CD4-positive, alpha-beta T cell treated with Interleukin-17A for 4 hours (primary cell): ENCODE measurements around the gene SUN1.
"Not testable (repeated sequence)": the region's sequence is repeated elsewhere in the genome, so short reads cannot be mapped to it uniquely, and the experiment has no call there.

ENCODE experiments used
- DNase-seq: peaks from one replicate; pipeline ENCODE4 v3.0.0-alpha.2; 2020; ENCODE audit warnings: mixed read lengths

The SUN1 gene

DNA sequence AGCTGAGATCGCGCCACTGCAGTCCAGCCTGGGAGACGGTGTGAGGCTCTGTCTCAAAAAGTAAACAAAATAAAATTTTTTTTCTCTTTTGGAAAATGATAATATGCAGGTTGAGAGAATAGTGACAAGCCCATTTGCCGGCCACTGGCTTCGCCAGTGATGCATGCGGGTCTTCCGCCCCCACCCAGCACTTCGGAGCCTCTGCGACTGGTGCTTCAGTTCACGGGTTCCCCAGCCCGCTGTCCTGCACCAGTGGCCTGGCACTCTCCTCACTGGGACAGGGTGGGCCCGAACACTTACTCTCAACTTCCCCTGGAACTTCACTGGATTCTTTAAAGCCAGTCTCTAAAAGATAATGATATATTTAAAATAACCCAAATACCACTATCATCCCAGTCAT is 2.7 kb downstream of the SUN1 start:
- DNase-seq, result no peak

DNA sequence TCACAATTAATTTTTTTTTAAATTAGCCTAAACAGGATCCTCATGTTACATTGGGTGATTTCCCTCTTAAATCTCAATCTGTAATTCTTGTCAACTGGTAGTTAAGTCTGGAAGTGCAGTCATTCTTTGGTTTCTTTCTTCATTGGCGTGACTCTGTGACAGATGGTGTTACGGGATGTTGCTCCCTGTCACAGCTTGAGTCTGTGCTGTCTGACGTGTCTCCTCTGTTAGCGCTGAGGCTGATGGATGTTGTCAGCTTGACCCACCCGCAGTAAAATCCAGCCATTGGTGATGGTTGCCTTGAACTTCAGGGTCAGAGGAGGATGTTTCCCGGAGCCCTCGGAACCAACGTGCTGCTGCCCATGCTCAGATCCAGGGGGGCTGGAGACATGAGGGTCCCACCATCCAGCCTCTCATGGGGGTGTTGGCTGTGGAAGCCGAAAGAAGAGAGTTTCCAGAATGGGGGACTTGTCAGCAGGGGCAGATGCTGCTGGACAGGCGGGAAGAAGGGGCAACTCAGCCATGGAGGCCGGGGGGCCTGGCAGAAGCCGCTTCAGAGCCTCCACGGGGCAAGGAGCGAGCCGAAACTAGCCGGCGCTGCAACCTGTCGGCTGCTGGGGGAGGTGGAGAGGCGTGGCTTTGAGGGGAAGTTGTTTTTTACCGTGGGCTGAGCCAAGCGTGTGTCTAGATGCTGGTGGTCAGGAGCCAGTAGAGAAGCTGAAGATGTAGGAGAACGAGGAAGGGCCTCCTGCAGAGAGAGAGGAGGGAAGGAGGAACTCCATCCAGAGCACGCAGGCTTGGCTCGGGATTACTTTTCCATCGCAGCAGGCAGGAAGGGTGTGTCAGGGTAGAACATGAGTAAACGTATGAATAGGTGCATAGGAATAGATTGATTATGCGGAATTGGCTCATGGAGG is 3.5 kb downstream of the SUN1 start:
- DNase-seq, result no peak

DNA sequence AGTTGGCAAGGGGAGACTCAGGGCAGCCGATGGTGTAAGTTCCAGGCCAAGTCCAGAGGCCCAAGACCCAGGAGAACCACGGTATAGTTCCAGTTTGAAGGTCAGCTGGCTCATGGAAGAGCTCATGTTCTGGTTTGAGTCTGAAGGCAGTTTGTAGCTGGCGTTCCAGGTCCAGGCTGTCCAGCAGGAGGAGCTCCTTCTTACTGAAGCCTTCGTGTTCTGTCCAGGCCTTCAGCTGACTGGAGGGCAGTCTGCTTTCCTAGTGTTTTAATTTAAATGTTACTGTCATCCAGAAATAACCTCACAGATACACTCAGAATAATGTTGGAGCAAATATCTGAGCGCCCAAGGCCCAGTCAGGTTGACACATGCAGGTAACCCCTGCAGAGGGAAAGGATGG is 4.2 kb downstream of the SUN1 start:
- DNase-seq, result peak; percentile 13

DNA sequence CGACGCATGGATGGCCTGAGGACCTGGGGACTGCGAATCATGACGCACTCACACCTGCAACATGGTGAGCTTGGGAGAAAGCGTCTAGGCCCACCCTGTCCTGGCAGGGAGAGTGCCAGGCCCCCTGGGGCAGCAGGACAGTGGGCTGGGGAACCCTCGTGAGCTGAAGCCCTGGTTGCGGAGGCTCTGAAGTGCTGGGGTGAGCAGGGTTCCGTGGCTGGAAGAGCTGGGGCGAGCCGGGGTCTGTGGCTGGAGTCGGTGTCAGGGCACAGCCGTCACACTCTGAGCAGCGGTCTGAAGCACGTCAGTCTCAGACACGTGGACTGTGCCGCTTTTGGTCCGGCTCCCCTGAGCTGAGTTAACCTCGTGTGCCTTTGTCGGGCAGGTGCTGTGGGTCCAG is 4.7 kb downstream of the SUN1 start:
- no peak for DNase-seq

DNA sequence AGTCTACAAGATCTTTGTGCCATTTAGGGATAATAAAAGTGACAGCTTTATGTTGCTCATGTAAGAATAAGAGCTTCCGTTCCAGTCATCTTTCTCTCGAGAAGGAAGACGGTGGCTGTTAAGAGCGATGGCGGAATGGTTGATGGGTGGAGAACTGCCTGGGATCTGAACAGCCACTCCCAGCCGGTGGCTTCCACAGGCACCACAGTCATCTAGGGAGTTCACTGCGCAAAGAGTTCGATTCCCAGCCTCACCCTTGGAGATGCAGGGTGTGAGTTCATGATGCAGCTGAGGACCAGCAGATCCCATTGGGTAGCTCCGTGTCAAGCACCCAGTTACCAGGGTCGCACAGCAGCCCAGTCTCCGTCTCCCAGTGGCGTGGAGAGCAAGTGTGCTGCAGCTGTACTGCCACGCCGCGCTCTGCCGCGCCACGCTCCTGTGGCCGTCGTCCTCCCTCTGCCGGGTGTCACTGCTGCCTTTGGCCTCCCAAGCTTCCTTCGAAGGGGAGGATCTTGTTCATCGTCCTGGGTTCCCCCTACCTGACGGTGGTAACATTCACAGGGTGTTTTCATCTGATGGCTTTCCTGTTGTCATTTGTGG is 7.8 kb downstream of the SUN1 start:
- DNase-seq, result no peak

DNA sequence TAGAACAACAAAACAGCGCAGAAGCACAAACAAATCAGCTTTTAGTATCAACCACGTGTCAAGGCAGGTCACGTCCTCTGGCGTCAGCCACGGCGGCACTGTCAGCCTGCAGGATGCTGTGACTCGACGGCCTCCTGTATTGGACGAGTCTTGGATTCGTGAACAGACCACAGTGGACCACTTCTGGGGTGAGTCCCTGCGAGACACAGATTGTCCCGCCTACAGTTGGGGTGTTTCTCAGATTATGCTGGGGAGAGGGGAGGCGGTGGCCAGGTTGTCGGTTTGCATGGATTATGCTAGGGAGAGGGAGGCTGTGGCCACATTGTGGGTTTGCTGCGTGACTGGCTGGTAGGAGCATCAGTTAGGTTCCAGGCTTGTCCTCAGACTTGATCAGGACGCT is 9.7 kb downstream of the SUN1 start:
- no peak for DNase-seq

DNA sequence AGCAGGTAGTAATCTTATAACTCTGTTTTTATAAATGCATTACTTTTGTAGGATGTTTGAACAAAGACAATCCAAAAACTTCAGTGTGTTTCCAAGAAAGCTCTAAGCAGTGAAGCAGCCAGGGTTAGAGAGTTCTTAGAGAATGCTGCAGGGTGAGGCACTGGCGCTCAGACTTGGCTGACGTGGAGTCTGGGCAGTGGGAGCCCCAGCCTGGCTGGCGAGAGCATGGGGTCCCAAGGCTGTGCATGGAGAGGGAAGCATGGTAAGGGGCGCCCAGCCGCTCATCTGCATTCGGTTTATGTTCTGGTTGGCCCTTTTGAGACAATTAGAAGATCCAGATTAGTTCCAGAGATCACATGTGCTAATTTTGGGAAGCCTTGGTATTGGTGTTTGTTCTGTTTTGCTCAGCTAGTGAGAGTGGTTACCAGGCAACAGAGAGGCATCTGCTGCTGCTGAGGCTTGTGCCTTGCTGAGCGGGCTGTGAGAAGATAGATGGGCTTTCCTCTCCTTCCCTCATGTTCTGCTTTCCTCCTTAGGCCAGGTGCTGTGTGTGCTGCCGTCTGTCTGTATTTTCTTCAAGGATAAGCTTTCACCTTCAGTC is 10.3 kb downstream of the SUN1 start:
- DNase-seq, result no peak

DNA sequence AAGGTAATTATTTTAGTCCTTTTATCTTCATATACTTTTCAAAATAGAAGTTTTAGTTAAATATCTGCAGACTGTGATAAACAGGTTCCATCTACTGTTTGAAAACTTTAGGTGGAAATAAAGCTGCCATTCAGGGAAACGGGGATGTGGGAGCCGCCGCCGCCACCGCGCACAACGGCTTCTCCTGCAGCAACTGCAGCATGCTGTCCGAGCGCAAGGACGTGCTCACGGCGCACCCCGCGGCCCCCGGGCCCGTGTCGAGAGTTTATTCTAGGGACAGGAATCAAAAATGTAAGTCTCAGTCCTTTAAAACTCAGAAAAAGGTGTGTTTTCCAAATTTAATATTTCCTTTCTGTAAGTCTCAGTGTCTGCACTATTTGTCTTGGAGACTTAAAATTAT is 11.0 kb downstream of the SUN1 start:
- DNase-seq, result no peak

DNA sequence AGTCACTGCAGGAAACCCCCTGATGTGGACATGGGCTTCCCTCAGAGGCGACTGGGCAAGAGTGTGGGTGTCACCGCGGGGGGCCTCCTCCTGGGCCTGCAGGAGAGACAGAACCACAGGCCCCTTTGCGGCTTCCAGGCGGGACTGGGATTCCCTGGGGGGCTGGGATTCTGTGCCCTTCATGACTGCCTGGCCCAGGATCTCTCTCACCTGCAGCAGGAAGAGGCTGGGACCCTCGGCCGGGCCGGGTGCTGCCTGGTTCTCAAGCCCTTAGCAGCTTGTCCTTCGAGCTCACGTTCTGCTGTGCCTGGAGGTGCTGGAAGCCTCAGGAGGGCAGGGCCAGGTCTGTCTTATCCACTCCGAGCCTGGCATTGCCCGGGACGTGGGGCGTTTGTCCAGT is 11.8 kb downstream of the SUN1 start:
- DNase-seq, result no peak

DNA sequence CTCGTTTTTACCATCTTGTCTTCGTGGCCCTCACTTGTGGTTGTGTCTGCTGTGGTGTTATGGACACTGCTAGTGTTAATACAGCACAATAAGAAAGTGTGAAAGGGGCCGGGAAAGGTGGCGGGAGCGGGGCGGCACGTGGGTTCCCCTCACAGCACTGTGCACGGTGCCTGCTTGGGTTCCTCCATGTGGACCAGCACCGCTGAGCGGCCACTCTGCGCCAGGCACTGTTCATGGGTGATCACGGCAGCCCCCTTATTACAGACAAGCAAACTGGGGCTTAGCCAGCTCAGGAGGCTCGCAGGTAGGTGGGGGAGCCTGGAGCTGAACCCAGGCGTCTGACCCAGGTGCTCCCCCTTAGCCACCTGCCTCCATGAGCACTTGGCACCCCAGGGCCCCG is 12.2 kb downstream of the SUN1 start:
- DNase-seq, result no peak

DNA sequence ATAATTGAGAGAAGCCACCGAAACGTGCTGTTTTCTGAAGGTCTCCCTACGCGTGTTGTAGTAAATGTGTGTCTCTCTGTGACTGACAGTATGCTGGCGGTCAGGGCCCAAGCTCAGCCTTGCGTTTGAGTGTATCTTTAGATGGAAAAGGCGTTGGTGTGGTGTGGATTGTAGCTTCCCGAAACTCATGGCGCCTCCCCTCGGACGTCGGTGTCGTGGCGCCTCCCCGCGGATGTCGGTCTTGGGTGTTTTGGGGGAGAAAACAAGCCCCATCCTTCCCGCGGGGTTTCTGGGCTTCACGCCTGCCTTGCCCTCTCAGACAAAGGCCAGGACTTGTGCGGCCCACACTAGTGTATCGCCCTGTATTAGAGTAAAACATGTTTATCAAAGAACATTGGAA is 12.8 kb downstream of the SUN1 start:
- DNase-seq, result no peak

DNA sequence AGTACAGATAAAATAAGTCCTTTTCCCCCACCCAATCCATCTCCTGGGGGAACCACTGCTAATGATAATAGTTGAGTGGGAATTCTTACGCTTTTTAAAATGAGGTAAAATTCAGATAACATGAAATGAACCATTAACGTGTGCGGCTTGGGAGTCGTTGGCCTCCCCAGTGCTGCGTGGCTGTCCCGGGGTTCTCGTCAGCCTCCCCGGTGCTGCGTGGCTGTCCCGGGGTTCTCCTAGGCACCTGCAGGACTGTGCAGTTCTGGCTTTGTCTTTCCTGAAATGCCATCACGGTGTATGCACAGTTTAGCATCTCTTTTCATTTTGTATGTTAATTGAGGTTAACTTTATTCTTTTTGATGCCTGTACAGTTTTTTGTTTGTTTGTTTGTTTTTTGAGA is 13.5 kb downstream of the SUN1 start:
- no peak for DNase-seq

DNA sequence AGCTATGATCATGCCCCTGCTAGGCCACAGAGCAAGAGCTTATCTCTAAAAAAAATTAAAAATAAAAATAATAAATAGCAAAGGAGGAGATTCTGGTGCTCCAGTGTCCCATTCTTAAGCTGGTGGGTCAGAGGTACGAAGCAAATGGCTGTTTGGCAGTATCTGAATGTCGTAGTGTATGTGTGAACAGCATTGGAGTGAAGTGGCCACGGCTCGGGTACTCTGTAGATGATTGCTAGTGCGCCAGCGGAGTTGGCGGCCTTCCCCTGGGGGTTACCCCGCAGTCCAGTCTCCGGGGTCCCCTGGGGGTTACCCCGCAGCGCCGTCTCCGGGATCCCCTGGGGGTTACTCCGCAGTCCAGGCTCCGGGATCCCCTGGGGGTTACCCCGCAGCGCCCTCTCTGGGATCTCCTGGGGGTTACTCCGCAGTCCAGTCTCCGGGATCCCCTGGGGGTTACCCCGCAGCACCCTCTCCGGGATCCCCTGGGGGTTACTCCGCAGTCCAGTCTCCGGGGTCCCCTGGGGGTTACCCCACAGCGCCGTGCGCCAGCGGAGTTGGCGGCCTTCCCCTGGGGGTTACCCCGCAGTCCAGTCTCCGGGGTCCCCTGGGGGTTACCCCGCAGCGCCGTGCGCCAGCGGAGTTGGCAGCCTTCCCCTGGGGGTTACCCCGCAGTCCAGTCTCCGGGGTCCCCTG is 14.8 kb downstream of the SUN1 start:
- DNase-seq, result not testable (repeated sequence)

DNA sequence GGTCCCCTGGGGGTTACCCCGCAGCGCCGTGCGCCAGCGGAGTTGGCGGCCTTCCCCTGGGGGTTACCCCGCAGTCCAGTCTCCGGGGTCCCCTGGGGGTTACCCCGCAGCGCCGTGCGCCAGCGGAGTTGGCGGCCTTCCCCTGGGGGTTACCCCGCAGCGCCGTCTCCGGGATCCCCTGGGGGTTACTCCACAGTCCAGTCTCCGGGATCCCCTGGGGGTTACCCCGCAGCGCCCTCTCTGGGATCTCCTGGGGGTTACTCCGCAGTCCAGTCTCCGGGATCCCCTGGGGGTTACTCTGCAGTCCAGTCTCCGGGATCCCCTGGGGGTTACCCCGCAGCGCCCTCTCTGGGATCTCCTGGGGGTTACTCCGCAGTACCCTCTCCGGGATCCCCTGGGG is 15.5 kb downstream of the SUN1 start:
- not testable (repeated sequence) for DNase-seq

DNA sequence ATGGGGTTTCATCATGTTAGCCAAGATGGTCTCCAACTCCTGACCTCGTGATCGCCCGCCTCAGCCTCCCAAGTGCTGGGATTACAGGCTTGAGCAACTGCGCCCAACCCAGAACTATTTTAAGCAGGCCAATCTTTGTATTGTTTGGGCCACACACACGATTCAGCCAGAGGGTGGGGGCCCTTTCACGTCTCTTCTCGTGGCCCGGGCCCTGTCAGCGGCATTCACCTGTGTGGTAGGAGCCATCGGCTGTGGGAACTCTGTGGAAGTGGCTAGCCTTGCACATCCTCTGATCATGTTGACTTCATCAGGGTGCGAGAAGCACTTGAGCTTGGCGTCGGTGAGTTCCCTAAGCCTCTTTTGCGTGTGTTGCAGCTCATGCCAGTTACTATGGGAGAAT is 16.9 kb downstream of the SUN1 start:
- DNase-seq, result no peak

DNA sequence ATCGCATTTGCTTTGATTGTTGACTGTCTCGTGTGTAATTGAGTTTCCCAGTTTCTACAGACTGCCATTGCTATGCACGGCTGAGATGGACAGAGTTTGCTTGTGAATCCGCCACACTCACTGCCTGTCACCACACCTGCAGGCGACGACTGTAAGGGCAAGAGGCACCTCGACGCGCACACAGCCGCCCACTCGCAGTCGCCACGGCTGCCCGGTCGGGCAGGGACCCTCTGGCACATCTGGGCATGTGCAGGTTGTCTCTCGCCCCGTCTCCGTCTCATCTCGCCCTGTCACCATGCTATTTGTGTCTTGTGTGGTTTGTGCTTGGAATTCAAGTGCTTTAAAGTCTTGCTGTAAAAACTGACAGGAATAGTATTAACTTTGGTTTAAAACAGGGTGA is 17.5 kb downstream of the SUN1 start:
- DNase-seq, result no peak

DNA sequence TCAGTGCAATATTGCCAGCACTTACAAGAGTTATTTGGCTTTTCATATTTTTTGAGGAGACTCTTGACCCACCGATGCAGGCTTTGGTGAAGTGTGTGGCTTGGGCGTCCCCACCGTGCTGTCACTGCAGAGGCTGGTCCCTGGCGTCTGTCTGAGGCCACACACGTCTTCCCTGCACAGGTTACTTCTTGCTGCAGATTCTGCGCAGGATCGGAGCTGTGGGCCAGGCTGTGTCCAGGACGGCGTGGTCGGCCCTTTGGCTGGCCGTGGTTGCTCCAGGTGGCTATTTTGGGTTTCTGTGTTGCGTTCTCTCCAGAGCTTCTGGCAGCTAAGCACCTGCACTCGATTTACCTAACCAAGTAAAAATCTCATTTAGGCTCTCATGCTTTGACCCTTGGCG is 18.9 kb downstream of the SUN1 start:
- no peak for DNase-seq

DNA sequence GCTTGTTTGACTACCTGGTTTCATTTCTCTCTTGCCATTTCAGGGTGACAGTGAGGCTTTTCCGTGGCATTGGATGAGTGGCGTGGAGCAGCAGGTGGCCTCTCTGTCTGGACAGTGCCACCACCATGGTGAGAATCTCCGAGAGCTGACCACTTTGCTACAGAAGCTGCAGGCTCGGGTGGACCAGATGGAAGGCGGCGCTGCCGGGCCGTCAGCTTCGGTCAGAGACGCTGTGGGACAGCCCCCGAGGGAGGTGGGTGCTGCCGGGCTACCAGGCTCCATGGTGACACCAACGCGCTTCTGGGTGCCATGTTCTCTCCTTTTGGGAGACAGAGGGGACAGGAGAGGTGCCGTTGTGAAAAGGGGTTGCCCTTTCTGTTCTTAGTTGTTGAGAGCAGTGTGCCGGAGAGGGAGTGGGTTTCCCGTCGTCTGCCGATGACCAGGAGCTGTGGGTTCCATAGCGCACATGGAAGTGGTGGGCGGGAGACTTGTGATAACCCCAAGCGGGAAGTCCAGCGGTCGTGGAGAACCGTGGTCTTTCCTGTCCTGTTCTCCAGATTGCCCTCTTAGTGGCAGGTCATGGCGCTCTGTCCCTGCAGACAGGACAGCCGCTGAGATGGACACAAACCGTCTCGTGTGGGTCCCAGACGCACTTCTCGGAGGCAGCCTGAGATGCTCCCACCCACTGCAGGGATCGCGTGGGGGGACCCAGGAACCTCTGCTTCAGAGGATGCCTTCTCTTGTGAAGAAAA is 21.3 kb downstream of the SUN1 start:
- DNase-seq, result no peak

DNA sequence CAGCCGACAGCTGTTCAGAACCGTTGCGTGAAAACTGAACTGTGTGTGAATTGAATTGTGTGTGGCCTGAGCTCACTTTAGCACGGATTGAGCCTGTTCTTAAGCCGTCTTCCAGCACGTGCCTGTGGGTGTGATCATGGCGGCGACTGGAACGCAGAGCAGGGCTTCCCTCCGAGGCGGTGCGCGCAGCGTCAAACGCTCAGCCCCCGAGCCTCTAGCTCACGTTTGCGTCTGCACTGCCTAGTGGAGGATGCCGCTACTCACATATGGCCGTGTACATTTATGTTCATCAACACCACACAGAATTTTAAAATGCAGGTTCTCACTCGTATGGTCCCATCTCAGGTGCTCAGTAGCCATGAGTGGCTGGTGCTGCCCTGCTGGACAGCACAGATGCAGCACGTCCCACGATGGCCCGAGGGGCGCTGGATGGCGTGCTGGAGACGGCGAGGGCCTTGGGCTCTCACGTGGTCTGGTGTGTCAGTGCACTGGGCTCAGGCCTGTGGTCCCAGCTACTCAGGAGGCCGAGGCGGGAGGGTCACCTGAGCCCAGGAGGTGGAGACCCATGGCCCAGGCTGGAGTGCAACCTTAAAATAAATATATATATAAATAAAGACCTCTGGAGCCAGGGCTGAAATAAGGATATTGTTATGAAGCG is 22.0 kb downstream of the SUN1 start:
- DNase-seq, result no peak

DNA sequence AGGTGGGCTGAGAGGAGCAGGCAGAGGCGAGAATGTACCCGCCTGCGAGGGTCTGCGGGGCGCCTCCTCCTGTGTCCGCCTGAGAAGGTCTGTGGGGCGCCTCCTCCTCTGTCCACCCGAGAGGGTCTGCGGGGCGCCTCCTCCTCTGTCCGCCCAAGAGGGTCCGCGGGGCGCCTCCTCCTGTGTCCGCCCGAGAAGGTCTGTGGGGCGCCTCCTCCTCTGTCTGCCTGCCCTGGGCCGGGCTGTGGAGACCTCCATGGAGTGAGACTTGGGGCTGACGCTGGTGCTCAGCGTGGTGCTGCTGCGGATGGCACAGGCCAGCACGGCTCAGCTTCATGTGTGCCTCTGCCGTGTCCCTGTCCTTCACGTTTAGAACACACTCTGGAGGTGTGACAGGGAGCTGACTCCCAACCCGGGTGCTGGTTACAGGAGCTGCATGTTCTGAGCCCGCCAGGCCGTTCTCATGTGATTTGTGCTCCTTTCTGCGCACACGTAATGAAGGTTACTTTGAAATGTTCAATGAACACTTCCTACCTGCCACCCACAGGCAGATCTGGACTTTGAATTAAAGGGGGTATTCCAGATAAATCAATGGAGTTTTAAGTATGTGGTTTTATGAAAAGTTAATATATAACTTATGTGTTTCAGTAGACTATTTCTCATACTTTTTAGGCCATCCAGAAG is 23.6 kb downstream of the SUN1 start:
- DNase-seq, result no peak

DNA sequence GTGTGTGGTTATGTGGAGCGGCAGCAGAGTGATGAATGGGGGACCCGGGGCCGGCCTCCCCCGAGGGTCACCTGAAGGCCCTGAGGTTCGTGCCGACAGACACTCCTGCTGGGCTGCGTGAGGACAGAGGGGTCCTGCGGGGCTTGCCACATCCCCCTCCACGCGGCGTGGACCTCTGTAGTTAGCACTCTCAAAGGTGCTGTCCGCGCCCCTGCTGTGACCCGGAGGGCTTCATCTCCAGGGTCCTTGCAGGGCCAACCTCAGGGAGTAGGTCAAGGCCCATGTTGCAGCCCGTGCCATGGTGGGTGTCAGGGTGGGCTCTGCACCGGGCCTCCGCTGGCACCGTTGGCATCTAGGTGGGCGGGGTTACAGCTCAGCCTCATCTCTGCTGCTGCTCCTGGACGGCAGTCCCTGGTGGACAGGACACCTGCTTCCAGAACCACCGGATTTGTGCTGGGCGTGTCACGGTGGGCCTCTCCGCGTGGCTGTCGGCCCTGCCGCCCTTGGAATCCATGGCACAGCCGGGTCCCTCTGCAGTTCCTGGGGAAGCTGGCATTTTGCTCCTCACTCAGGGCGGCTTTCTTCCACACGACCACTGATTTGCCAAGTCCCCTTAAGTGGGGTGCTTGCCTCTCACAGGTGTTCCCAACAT is 24.3 kb downstream of the SUN1 start:
- no peak for DNase-seq
